Endothelial cell of umbilical vein (primary cell): Measurements from ENCODE around the gene DGKD. TPM values are rescaled to one million over a fixed set of nuclear protein-coding genes. Genes with fewer than 3 reads are reported as not detected.

ENCODE experiments used
- BruUV-seq: library from RNA; stranded (reverse); fragments of 400-500 nt; replicated peaks from 2 replicates; lab custom pipeline; 2021; lab: Mats Ljungman, UMichigan
- CTCF ChIA-PET: fragments of 300-600, 350-600 bp; sonication (Branson Sonifier 250); formaldehyde crosslinking; loops from one replicate; lab custom pipeline; 2021; ENCODE audit warnings: antibody characterized with exemption, inconsistent platforms; lab: Charles Lee
- POLR2A ChIA-PET: fragments of 300-600, 350-600 bp; sonication (Branson Sonifier 250); formaldehyde crosslinking; loops from one replicate; lab custom pipeline; 2021; ENCODE audit warnings: antibody characterized with exemption, inconsistent platforms; lab: Charles Lee
- DNase-seq: peaks from one replicate; pipeline ENCODE4 v3.0.0-alpha.2; 2011; ENCODE audit warnings: low read depth, low spot score
- FAIRE-seq: peaks from 2 replicates; lab custom pipeline; 2011; peaks lifted over from hg19 to GRCh38; lab: Jason Lieb, UNC
- H2AFZ ChIP-seq: 2 replicates; pipeline ENCODE4 v1.6.0; 2012; ENCODE audit warnings: low read depth, low read length, control low read depth, inconsistent platforms
- H3K27ac ChIP-seq: 2 replicates; pipeline ENCODE4 v1.5.1; 2011; ENCODE audit warnings: low read depth, mild to moderate bottlenecking, control low read depth, low read length, moderate library complexity; ENCODE audit not compliant: insufficient read depth
- H3K27me3 ChIP-seq, 2 experiments: 2 replicates each; pipeline versions ENCODE4 v1.6.0 to v1.6.1; 2011; ENCODE audit warnings: low read length in 2 of 2, mixed read lengths in 1 of 2; ENCODE audit not compliant: control insufficient read depth in 2 of 2, insufficient read depth in 2 of 2
- H3K36me3 ChIP-seq, 2 experiments: 2 replicates in 1 of 2; 3 replicates in 1 of 2; pipeline ENCODE4 v1.5.1; 2011; ENCODE audit warnings: low read length in 2 of 2, mild to moderate bottlenecking in 1 of 2, moderate library complexity in 1 of 2; ENCODE audit not compliant: control insufficient read depth in 2 of 2, insufficient read depth in 2 of 2; ENCODE audit errors: extremely low read depth in 1 of 2
- H3K4me1 ChIP-seq: 3 replicates; pipeline ENCODE4 v1.5.1; 2011; ENCODE audit warnings: mild to moderate bottlenecking, low read length; ENCODE audit not compliant: control insufficient read depth, insufficient read depth; ENCODE audit errors: extremely low read depth
- H3K4me2 ChIP-seq: 2 replicates; pipeline ENCODE4 v1.6.1; 2011; ENCODE audit warnings: low read length, control low read depth, mixed read lengths; ENCODE audit not compliant: insufficient read depth
- H3K4me3 ChIP-seq, 3 experiments: fragments of 200-600 bp in 1 of 3; sonication (generic), shearing (Covaris generic) in 1 of 3; replicated peaks in 1 of 3; 2 replicates each; pipeline ENCODE4 v1.5.1; 2011 to 2016; ENCODE audit warnings: control low read depth in 3 of 3, low read length in 3 of 3, mild to moderate bottlenecking in 2 of 3, inconsistent platforms in 1 of 3, low read depth in 1 of 3, moderate library complexity in 1 of 3; ENCODE audit not compliant: insufficient read depth in 1 of 3
- H3K79me2 ChIP-seq: 2 replicates; pipeline ENCODE4 v1.6.0; 2012; ENCODE audit warnings: low read length, inconsistent platforms; ENCODE audit not compliant: control insufficient read depth, insufficient read depth
- H3K9ac ChIP-seq: replicated peaks from 2 replicates; pipeline ENCODE3; 2011; ENCODE audit warnings: low read length, control low read depth; ENCODE audit not compliant: insufficient read depth; ENCODE audit errors: extremely low read depth
- H3K9me1 ChIP-seq: replicated peaks from 3 replicates; pipeline ENCODE4 v1.6.0; 2011; ENCODE audit warnings: mild to moderate bottlenecking, low read length; ENCODE audit not compliant: control insufficient read depth, insufficient read depth; ENCODE audit errors: extremely low read depth
- H3K9me3 ChIP-seq: replicated peaks from 2 replicates; pipeline ENCODE4 v1.5.1; 2012; ENCODE audit warnings: low read length, inconsistent platforms; ENCODE audit not compliant: control insufficient read depth, insufficient read depth
- H4K20me1 ChIP-seq: replicated peaks from 2 replicates; pipeline ENCODE3; 2011; ENCODE audit warnings: mild to moderate bottlenecking, low read length; ENCODE audit not compliant: control insufficient read depth, insufficient read depth; ENCODE audit errors: extremely low read depth
- EZH2 ChIP-seq: IDR thresholded peaks from 2 replicates; pipeline ENCODE4 v1.6.1; 2012; ENCODE audit warnings: borderline replicate concordance, low read depth, mild to moderate bottlenecking, moderate library complexity, low read length, inconsistent platforms; ENCODE audit not compliant: severe bottlenecking
- FOS ChIP-seq: IDR thresholded peaks from 2 replicates; pipeline ENCODE4 v1.6.1; 2011; ENCODE audit warnings: mild to moderate bottlenecking, low read length, moderate library complexity, borderline replicate concordance; ENCODE audit not compliant: insufficient read depth
- GATA2 ChIP-seq: IDR thresholded peaks from 2 replicates; pipeline ENCODE4 v1.7.0; 2011; ENCODE audit warnings: low read depth, mild to moderate bottlenecking, moderate library complexity, mixed read lengths, low read length; ENCODE audit not compliant: insufficient read length, insufficient read depth
- JUN ChIP-seq: IDR thresholded peaks from 2 replicates; pipeline ENCODE4 v1.6.1; 2011; ENCODE audit warnings: borderline replicate concordance, low read depth; ENCODE audit not compliant: insufficient read length, insufficient read depth
- MYC ChIP-seq: IDR thresholded peaks from one replicate; pipeline ENCODE4 v1.6.1; 2011; ENCODE audit warnings: mild to moderate bottlenecking, low read depth, low read length
- POLR2A ChIP-seq: IDR thresholded peaks from 2 replicates; pipeline ENCODE4 v1.6.1; 2012; ENCODE audit warnings: low read depth, mild to moderate bottlenecking, control low read depth, low read length
- POLR2AphosphoS5 ChIP-seq: IDR thresholded peaks from 2 replicates; pipeline ENCODE4 v1.6.1; 2012; ENCODE audit warnings: low read depth, mild to moderate bottlenecking, control low read depth, low read length, moderate library complexity; ENCODE audit not compliant: insufficient read depth
- dilution Hi-C: fragments of 300-500 bp; cut with MboI; formaldehyde crosslinking; loops from one replicate; pipeline ENCODE4 v1.15.0; 2019; ENCODE audit warnings: low sequenced_read_pairs; ENCODE audit not compliant: extremely low pct_ligation_motif_present
- intact Hi-C: fragments of 100-400 bp; cut with micrococcal nuclease; formaldehyde crosslinking; loops from one replicate; pipeline ENCODE4 v1.10.0; 2022
- polyA plus RNA-seq, 4 experiments: library from polyadenylated mRNA; depleted of rRNA in 3 of 4; stranded (reverse) in 3 of 4; unstranded in 1 of 4; fragments of >200 nt; gene quantifications; 2 replicates each; pipeline versions ENCODE4 v1.2.1 to v1.2.3, GENCODE V29; 2011 to 2012; ENCODE audit warnings: missing spikeins in 1 of 4
- total RNA-seq: library from RNA; stranded (reverse); gene quantifications from 2 replicates; pipeline ENCODE4 v1.2.3, GENCODE V29; 2021
- TF ChIP-seq, protein P1 (sequence below): IDR thresholded peaks from 2 replicates; pipeline ENCODE4 v1.6.1; 2011; ENCODE audit not compliant: insufficient read depth, insufficient read length
- TF ChIP-seq, protein P2 (sequence below), 2 donors: IDR thresholded peaks; 1 replicate in 1 of 2; 2 replicates in 1 of 2; pipeline ENCODE4 v1.5.1; 2011; ENCODE audit warnings: low read length in 2 of 2, mild to moderate bottlenecking in 2 of 2, moderate library complexity in 2 of 2, control low read depth in 1 of 2, inconsistent platforms in 1 of 2, low read depth in 1 of 2; ENCODE audit not compliant: insufficient read depth in 1 of 2; ENCODE audit errors: extremely low read depth in 1 of 2

The DGKD gene
- total and polyA plus RNA-seq, 2 donors (not counting 3 experiments of a cell fraction or from before 2014, with no cell fraction given) = 10.8 to 36.6 TPM

DNA sequence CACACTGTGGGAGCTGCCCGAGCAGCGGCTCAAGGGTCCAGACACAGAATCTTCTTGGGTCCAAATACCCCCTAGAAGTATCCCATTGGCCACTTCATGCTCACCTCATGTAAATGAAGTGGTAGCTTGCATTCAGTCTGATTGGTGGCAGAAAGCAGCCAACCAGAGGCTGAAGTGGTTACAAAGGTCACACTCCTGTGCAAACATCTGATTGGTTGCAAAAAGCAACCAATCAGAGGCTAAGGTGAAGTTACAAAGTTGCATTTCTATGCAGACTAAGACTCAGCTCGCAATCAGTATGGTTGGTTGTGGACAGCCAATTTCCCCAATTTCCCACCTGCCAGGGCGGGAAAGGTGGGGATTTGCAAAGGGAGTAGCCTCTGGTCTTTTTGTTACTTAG is 94.3 kb downstream of the DGKD start:
- Histone ChIP-seq H3K9ac (no peak overlapping the region), H2AFZ (no peak overlapping the region), H3K4me3 (no peak overlapping the region), H3K4me2 (no peak overlapping the region), H3K9me1 (no peaks in the 10 kb centered on the region), H3K79me2 (no peaks in the 10 kb centered on the region), H3K9me3 (no peaks in the 10 kb centered on the region), H3K36me3 (peaks cover 0 to 16% of the 10 kb centered on the region in 2 experiments), H3K27ac (no peak overlapping the region), H4K20me1 (no peaks in the 10 kb centered on the region), H3K4me1 (no peaks in the 10 kb centered on the region), H3K27me3 (no peaks in the 10 kb centered on the region)
- intact Hi-C loops = loop anchor here (2.0 to 10.0 kb wide), 6 partner anchors 118 to 1669 kb away; partner anchors contain the start of genes HJURP and USP40
- TF ChIP-seq FOS = no peak
- no peak for TF ChIP-seq MYC
- no peak for TF ChIP-seq GATA2
- TF ChIP-seq JUN = no peak
- TF ChIP-seq, protein P1, sequence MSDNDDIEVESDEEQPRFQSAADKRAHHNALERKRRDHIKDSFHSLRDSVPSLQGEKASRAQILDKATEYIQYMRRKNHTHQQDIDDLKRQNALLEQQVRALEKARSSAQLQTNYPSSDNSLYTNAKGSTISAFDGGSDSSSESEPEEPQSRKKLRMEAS = no peak
- TF ChIP-seq POLR2AphosphoS5 = no peak
- no peak for TF ChIP-seq POLR2A
- TF ChIP-seq EZH2 = no peak
- TF ChIP-seq, protein P2, sequence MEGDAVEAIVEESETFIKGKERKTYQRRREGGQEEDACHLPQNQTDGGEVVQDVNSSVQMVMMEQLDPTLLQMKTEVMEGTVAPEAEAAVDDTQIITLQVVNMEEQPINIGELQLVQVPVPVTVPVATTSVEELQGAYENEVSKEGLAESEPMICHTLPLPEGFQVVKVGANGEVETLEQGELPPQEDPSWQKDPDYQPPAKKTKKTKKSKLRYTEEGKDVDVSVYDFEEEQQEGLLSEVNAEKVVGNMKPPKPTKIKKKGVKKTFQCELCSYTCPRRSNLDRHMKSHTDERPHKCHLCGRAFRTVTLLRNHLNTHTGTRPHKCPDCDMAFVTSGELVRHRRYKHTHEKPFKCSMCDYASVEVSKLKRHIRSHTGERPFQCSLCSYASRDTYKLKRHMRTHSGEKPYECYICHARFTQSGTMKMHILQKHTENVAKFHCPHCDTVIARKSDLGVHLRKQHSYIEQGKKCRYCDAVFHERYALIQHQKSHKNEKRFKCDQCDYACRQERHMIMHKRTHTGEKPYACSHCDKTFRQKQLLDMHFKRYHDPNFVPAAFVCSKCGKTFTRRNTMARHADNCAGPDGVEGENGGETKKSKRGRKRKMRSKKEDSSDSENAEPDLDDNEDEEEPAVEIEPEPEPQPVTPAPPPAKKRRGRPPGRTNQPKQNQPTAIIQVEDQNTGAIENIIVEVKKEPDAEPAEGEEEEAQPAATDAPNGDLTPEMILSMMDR (IDR thresholded peaks at IDR 0.05; ENCODE audit: extremely low read depth in 1 of 2, insufficient read depth in 1 of 2, low read depth in 1 of 2, low read length in 2 of 2) = no peak
- DNase-seq (no peak), FAIRE-seq (no peak)
- BruUV-seq = no TSS peak
- CTCF ChIA-PET = interaction anchor here (0.8 to 4.3 kb wide), 31 partner anchors 11 to 1668 kb away, joined by 3 to 74 read pairs (median 5); partner anchors contain the start of genes HJURP, UGT1A5 and USP40
- dilution Hi-C loops = no loop called here
- POLR2A ChIA-PET = no interaction called here
